Sciatic nerve (tissue), 2 donors: Measurements from ENCODE around the gene BRIP1. TPM values are rescaled to one million over a fixed set of nuclear protein-coding genes. Genes with fewer than 3 reads are reported as not detected.

Experiments
- ATAC-seq: fragments of 200-7000 bp; cut with Tn5 transposase; one replicate; pipeline ENCODE4 v1.9.1; 2020; ENCODE audit warnings: mild to moderate bottlenecking, moderate library complexity
- DNase-seq: peaks from one replicate; pipeline ENCODE4 v3.0.0-alpha.2; 2020; ENCODE audit warnings: low spot score
- intact Hi-C: fragments of 100-400 bp; cut with DNase I; formaldehyde crosslinking; loops from one replicate; pipeline ENCODE4 v1.14.2; 2022
- total RNA-seq: library from RNA; stranded (reverse); fragmentation: NEBNext Ultra II Directional; extraction: Animal tissue kit (Norgen Biotek cat#: 25700); gene quantifications from one replicate; pipeline ENCODE4 v1.2.1, GENCODE V29; 2021
- donor health status: DM: no; HTN: no; CAD: no.
- donor health status: DM: no; HTN: no; CAD: no.

BRIP1 gene
- total RNA-seq, 1 donor from 2014 or later: 0.53 TPM

DNA sequence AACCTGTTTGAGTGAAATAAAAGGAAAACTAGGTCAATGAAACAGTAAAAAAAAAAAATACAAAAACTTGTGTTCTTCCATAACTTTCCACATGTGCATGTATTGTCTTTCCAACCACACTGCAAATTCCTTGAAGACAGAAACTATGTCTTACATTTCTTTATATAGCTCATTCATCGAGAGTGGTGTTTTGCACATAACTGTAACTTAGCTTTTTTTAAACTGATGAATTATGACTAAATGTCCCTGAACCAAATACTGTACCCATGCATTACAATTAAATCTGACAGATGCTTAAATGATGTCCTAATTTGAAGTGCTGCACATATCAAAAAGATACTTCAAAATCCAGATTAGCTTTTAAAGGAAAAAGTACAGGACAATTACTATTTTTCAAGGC, 50.1 kb downstream of the BRIP1 start:
- ATAC-seq (no peak), DNase-seq (no peak)
- intact Hi-C loops: no loop called here

DNA sequence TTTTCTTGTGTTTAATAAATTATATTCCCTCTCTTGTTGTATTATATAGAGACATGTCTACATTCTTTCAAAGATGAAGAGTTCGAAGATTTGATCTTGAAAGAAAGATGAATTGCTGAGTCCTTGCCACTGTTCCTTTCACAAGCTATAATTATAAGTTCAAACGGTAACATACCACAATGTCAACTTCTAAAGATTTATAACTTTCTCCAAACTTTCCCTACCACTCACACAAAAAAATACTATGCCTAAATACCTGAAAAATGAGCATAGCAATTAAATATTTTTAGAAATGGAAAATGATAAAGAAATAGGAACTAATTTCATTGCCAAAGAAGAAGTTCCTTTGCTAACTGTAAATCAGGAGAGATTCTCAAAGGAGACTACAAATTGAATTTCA, 50.6 kb downstream of the BRIP1 start:
- intact Hi-C loops: no loop called here
- no peak for DNase-seq
- no peak for ATAC-seq

DNA sequence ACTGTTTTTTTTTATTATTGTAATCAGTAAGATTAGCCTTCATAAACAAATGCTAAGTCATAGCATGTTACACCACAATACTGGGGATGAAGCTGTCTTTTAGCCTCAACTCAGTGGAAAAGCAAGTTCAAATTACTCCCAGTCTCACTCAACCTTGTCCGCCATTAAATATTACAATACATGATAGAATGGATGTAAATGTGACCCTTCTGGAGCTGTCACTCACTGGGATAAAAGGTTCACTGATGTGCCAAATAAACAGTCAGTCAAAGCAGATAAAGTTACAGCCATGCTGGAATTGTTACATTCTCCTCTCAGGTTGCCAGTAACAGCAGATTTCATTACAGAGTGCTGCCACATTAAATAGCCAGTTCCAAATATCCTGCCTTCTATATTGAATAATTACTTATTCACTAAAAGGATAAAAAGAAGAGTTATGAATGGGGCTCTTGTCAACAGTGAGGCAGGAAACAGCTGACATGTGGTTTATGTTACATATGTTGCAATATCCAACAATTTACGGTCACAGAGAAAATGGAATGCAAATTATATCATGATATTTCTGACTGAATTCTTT, 53.4 kb downstream of the BRIP1 start:
- no peak for ATAC-seq
- DNase-seq: no peak
- intact Hi-C loops: no loop called here

DNA sequence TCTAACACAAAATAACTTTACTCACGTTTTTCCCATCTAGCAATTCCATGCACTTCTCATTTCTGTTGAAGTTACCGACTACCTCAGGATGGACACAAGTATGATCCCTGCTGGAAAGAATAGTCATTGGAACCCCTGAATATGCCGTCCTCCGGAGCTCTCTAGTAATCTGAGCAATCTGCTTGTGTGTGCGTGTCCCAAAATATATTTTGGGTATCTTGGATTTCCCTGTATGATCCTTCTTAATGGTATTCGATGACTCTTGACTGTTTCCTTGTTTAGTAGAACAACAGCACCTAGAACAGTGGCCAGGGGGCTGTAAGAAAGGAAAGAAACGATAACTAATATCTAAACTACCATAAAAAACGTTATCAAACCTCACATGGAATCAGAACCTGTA, 54.9 kb downstream of the BRIP1 start:
- DNase-seq (no peak), ATAC-seq (no peak)
- intact Hi-C loops: no loop called here

DNA sequence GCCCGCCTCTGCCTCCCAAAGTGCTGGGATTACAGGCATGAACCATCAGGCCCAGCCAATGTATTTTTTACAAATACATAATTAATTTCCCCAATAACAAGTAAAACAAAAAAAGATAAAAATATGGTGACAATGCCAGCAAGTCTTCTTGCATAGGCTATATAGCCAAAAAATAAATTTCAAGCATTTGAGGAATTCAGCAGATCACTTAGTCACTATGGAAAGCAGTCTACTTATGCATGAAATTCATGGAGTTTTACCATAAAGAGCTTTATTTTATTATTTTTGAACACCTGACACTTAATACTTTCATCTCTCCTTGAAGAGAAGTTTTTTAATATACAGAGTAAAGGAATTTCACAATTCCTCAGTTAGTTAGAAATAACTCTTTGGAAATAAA, 56.4 kb downstream of the BRIP1 start:
- intact Hi-C loops: no loop called here
- no peak for DNase-seq
- ATAC-seq: no peak

DNA sequence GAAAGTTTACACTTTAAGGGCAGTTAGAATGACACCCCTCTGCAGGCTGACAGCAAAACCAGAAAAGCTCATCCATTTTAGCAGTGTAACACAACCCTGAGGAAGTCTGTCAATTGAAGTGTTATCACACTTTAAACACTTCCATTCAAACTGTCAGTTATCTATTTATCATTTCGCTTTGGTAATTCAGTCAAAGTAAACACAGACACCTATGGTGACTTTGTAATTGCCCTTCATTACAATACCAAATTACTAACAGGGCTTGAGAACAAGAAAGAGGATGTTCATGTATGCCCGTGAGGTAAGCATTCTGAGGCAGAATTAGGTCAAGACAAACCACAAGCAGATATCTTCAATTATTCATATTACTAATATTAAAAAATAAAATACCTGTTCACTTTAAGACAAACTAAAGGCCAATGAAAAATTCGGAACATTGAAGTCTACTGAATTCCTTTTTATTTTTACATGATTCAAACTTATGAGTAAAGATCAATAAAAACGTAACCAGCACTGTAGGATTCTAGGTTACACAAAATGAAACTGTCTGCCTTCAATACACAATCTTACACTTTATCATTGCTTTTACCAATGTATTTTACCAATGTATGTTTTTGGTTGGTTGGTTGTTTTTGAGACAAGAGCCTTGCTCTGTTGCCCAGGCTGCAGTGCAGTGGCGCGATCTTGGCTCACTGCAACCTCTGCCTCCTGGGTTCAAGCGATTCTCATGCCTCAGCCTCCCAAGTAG, 57.1 kb downstream of the BRIP1 start:
- intact Hi-C loops: no loop called here
- DNase-seq: no peak
- no peak for ATAC-seq

DNA sequence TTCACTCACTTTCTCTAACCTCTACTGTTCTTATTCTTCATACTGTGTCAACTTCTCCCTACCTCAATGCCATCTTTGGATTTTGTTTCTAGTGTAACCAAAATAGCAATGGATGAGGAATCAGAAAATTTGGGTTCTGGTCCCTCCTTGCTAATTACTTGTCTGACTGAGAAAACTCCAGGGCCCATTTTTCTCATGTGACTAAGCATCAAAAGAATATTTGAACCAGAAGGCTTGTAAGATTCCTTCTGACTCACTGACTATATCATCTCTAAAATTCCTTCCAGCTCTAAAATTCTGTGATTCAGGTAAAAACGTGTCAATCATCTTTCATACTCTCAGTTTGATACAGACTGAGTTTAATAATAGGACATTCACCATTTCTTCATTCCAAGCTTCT, 57.9 kb downstream of the BRIP1 start:
- DNase-seq (no peak), ATAC-seq (no peak)
- intact Hi-C loops: no loop called here

DNA sequence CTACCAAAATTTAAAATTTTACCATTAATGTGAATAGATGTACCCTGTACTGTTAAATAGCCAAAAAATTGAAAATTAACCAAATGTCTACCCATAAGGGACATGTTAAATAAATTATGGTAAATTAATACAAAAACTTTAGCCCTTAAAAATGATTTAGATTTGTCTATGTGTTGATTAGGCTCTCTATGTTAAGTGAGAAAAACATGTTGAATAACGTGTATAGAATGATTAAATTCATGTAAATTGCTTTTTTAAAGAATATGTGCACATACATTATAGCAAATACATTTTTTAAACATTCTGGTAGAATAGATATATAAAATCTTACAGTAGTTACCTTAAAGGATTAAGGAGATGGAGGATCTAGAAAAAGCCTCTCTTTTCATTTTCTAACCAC, 59.5 kb downstream of the BRIP1 start:
- intact Hi-C loops: no loop called here
- no peak for ATAC-seq

DNA sequence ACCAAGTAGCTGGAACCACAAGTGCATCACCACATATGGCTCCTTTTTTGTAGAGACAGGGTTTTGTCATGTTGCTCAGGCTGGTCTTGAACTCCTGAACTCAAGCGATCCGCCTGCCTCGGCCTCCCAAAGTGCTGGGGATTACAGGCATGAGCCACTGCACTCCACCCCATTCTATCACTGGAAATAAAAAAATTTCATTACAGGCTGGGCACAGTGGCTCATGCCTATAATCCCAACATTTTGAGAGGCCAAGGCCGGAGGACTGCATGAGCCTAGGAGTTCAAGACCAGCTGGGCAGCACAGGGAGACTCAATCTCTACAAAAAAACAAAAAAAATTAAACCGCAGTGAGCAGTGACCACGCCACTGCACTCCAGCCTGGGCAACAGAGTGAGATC, 60.1 kb downstream of the BRIP1 start:
- intact Hi-C loops: no loop called here
- no peak for ATAC-seq
- no peak for DNase-seq

More for the DNA sequence above, 59.5 kb downstream of the BRIP1 start:
- no peak for DNase-seq

DNA sequence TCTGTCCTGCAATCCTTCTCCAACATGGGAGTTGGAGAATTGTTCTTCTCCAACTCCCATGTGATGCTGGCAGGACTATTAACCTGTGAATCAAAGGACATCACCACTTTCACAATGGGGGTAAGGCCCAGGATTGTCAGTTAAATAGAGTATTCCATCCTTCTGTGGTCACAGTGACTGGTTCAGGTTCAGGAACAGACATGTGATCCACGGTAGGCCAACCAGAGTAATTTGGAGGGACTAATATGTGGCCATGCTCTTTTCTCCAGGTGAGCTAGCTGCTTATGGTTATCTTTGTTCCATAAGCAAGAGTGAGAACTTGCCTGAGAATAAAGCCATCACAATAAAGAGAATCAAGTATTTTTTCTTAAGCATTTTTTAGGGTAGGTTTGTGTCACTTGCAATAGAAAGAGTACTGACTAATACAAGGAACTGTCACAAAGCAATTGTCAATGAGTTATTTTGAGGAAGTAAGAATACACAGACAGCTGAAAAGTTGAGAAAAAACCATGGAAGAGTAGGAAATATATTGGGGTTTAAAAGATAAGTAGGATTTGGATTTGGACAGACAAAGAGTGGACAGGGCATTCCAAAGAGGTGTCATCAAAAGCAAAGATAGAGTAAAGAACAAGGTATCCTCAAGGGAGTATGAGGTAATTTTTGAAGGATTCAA, 63.4 kb downstream of the BRIP1 start:
- no peak for ATAC-seq

DNA sequence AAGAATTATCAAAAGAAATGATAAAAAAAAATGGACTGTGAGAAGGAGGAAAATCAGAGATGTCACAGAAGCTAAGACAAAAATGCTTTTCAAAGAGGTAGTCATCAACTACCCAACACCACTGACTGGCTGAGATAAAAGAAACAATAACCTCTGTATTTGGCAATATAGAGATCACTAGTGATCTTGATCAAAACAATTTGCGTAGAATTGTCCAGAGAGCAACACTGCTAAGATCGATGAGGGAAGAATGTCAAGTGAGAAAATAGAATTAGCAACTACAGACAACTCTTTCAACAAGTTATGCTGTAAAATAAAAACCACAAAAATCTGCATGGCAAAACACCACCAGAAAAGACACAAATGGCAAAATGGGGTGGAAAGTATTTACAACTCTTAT, 66.0 kb downstream of the BRIP1 start:
- no peak for DNase-seq
- no peak for ATAC-seq
- intact Hi-C loops: no loop called here

More for the DNA sequence above, 63.4 kb downstream of the BRIP1 start:
- no peak for DNase-seq
- intact Hi-C loops: no loop called here

DNA sequence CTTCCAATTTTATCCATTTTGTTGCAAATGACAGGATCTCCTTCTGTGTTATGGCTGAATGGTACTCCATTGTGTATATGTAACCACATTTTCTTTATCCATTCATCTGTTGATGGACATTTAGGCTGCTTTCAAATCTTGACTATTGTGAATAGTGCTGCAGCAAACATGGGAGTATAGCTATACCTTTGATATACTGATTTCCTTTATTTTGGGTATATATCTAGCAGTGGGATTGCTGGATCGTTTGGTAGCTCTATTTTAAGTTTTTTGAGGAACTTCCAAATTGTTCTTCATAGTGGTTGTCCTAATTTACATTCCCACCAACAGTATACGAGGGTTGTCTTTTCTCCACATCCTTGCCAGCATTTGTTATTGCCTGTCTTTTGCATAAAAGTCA, 67.8 kb downstream of the BRIP1 start:
- no peak for DNase-seq
- ATAC-seq: no peak

DNA sequence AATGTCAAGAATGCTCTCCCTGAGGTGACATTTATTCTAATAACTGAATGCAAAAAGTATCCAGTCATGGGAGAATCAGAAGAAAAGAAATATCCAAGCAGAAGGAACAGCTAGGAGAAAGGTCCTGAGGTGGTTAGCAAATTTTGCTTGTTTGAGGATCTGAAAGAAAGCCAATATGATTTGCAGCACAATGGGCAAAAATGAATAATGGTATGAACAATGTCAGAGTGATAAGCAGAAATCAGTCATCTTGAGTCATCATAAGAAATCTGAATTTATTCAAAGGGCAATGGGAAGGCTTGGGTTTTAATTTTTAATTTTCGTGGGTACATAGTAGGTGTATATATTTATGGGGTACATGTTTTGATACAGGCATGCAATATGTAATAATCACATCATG, 68.5 kb downstream of the BRIP1 start:
- no peak for DNase-seq
- intact Hi-C loops: no loop called here
- no peak for ATAC-seq

More for the DNA sequence above, 67.8 kb downstream of the BRIP1 start:
- intact Hi-C loops: no loop called here

DNA sequence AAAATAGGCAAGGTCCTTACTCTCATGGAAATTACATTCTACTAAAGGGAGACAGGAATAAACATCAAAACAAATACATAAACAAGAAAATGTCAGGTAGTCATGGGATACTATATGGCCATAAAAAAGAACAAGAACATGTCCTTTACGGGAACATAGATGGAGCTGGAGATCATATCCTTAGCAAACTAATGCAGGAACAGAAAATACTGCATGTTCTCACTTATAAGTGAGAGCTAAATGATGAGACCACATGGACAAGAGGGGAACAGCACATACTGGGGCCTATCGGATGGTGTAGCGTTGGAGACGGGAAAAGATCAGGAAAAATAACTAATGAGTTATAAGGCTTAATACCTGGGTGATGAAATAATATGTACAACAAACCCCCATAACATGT, 69.1 kb downstream of the BRIP1 start:
- DNase-seq (no peak), ATAC-seq (no peak)
- intact Hi-C loops: no loop called here

DNA sequence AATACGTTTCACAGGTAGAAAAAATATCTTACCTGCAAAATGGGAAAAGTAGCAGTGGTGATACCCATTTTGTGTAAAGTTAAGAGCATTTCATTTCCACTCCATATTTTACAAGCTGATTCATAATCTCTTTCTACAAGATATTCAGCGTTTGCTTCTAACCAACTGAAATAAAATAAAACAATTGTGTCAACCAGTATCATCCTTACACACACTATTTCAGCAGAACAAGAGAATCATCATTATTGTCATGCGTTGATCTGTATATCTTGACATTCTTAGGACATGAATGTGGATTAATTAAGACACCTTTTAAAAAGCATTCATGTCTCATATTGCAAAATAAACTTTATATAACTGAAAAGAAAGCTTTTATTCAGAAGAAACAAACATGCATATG, 69.8 kb downstream of the BRIP1 start:
- intact Hi-C loops: no loop called here

DNA sequence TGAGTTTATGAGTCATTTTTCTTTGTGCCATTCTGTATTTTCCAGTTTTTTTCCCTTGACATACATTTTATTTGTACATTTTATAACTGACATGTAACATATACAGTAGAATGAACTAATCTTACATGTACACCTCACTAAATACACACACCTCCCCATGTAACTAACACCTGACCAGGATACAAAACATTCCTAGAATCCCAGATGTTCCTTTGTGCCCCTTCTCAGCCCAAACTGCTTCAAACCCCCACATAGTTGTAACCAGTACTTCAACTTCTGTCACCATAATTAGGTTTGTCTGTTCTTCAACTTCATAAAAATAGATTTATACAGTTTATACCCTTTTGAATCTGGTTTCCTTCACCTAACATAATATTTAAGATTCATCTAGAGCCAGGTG, 73.5 kb downstream of the BRIP1 start:
- ATAC-seq (no peak), DNase-seq (no peak)
- intact Hi-C loops: no loop called here

More for the DNA sequence above, 69.8 kb downstream of the BRIP1 start:
- DNase-seq (no peak), ATAC-seq (no peak)

DNA sequence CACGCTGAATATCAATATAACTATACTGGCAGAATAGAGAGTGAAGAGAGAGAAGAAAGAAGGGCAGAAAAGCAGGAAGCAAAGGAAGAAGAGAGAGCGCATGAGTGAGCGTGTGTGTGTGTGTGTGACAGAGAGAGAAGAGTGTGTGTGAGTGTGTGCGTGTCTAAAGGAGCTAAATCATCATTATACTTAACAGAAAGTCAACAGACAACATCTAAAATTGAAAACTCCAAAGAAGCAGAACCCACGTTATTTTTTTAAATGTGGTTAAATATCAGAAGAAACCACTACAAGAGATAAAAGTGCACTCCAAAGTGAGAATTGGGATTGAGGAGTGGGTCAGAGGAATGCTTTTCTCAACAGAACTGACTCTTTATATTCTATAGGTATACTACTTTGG, 77.2 kb downstream of the BRIP1 start:
- intact Hi-C loops: no loop called here
- DNase-seq (no peak), ATAC-seq (no peak)

DNA sequence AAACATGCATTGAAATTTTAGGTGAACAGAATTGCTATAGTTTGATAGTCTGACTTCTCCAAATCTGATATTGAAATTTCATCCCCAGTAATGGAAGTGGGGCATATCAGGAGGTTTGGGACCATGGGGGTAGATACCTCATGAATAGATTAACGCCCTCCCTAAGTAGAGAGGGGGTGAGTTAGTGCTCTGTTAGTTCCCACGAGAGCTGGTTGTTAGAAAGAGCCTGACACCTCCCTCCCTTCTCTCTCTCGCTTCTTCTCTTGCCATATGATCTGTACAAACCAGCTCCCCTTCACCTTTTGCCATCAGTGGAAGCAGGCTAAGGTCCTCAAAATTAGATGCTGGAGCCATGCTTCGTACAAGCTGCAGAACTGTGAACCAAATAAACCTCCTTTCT, 78.8 kb downstream of the BRIP1 start:
- ATAC-seq: no peak
- intact Hi-C loops: no loop called here
- no peak for DNase-seq

DNA sequence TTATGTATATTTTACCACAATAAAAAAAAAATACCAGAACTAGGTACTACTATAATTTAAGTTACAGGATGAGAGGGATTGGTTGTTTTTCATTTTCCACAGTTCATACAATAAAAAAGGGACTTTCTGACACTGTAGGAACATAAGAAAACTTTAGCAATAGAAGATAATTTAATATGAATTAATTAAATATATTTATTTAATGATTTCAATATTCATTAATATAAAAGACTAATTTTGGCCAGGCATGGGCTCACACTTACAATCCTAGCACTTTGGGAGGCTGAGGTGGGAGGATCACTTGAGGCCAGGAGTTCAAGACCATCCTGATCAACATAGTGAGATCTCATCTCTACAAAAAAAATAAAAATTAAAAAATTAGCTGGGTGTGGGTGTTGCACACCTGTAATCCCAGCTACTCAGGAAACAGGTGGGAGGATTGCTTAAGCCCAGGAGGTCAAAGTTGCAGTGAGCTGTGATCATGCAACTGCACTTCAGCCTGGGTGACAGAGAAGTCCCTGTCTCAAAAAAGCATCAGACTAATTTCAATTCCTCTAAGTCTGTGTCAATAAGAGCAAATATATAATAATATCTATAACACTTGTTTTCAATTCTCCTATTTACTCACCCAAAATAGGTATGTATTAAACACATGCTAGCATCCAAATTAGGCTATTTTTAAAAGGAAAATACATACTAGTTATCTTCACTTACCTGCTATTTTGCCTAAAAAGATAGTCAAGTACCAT, 79.6 kb downstream of the BRIP1 start:
- no peak for DNase-seq
- ATAC-seq: no peak
- intact Hi-C loops: no loop called here

DNA sequence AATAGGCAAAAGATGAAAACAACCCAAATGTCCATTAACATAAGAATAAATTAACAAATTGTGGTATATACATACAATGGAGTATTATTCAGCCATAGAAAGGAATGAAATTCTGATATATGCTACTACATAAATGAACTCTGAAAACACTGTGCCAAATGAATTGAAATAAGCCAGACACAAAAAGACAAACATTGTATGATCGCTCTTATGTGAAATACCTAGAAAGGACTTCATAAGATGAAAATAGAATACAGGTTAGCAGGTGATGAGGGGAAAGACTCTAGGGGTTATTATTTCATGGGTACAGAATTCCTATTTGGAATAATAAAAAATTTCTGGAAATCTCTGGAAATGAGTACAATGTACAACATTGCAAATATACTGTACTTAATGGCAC, 80.2 kb downstream of the BRIP1 start:
- no peak for DNase-seq
- no peak for ATAC-seq
- intact Hi-C loops: no loop called here
